Measurements from ENCODE around the gene COPS6.

GRCh38 chr7:100102950-100103840 is 14.4 kb downstream of the COPS6 start:
- TF ChIP-seq TAF1 (IDR thresholded peaks at IDR 0.05; ENCODE audit: borderline replicate concordance, insufficient read depth, low read length) (no peak), POLR2AphosphoS5 (IDR thresholded peaks at IDR 0.05; ENCODE audit: low read depth, low read length) (no peak), SIN3A (IDR thresholded peaks at IDR 0.05; ENCODE audit: borderline replicate concordance, insufficient read depth, low read length) (no peak), FOXP2 (optimal IDR thresholded peaks at IDR 0.05; ENCODE audit: borderline replicate concordance, extremely low read depth, extremely low read length, insufficient read depth) (no peak)
- TF ChIP-seq, protein P1, sequence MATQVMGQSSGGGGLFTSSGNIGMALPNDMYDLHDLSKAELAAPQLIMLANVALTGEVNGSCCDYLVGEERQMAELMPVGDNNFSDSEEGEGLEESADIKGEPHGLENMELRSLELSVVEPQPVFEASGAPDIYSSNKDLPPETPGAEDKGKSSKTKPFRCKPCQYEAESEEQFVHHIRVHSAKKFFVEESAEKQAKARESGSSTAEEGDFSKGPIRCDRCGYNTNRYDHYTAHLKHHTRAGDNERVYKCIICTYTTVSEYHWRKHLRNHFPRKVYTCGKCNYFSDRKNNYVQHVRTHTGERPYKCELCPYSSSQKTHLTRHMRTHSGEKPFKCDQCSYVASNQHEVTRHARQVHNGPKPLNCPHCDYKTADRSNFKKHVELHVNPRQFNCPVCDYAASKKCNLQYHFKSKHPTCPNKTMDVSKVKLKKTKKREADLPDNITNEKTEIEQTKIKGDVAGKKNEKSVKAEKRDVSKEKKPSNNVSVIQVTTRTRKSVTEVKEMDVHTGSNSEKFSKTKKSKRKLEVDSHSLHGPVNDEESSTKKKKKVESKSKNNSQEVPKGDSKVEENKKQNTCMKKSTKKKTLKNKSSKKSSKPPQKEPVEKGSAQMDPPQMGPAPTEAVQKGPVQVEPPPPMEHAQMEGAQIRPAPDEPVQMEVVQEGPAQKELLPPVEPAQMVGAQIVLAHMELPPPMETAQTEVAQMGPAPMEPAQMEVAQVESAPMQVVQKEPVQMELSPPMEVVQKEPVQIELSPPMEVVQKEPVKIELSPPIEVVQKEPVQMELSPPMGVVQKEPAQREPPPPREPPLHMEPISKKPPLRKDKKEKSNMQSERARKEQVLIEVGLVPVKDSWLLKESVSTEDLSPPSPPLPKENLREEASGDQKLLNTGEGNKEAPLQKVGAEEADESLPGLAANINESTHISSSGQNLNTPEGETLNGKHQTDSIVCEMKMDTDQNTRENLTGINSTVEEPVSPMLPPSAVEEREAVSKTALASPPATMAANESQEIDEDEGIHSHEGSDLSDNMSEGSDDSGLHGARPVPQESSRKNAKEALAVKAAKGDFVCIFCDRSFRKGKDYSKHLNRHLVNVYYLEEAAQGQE (IDR thresholded peaks at IDR 0.05; ENCODE audit: insufficient read depth in 1 of 2, low read depth in 2 of 2, low read length in 2 of 2): no peak

All from PFSK-1 (cell line).